Measurements from ENCODE around the gene CRHR1.
A peak's percentile ranks its signal among the peaks of the same experiment; 100 is the strongest.
"Not testable (repeated sequence)": the region's sequence is repeated elsewhere in the genome, so short reads cannot be mapped to it uniquely, and the experiment has no call there.

Gene CRHR1

DNA sequence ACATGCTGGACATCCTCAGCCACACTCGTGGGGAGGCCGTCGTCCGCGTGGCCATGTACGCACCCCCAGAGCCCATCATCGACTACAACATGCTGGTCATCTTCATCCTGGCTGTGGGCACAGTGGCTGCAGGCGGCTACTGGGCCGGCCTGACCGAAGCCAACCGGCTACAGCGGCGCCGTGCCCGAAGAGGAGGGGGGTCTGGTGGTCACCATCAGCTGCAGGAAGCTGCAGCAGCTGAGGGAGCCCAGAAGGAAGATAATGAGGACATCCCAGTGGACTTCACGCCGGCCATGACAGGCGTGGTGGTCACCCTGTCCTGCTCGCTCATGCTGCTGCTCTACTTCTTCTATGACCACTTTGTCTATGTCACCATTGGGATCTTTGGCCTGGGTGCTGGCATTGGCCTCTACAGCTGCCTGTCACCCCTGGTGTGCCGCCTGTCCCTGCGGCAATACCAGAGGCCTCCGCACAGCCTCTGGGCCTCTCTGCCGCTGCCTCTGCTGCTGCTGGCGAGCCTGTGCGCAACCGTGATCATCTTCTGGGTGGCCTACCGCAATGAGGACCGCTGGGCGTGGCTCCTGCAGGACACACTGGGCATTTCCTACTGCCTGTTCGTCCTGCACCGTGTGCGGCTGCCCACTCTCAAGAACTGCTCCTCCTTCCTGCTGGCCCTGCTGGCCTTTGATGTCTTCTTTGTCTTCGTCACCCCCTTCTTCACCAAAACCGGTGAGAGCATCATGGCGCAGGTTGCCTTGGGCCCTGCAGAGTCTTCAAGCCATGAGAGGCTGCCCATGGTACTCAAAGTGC, 61.5 kb downstream of the CRHR1 start:
- ATAC-seq: no peak
- DNase-seq: no peak

DNA sequence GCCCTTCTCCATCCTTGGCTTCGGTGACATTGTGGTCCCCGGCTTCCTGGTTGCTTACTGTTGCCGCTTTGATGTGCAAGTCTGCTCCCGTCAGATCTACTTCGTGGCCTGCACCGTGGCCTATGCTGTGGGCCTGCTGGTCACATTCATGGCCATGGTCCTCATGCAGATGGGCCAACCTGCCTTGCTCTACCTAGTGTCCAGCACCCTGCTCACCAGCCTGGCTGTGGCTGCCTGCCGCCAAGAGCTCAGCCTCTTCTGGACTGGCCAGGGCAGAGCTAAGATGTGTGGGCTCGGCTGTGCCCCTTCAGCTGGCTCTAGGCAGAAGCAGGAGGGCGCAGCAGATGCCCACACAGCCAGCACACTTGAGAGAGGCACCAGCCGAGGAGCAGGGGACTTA, 62.1 kb downstream of the CRHR1 start:
- DNase-seq: no peak

DNA sequence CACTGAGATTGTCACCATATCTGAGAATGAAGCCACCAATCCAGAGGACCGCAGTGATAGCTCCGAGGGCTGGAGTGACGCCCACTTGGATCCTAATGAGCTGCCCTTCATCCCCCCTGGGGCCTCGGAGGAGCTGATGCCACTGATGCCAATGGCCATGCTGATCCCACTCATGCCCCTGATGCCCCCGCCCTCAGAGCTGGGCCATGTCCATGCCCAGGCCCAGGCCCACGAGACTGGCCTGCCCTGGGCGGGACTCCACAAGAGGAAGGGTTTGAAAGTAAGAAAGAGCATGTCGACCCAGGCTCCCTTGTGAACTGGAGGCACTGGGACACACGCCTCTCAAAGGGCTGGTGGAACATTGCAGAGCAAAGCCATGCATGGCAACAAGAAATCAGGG, 62.5 kb downstream of the CRHR1 start:
- no peak for ATAC-seq

More for the DNA sequence above, 62.1 kb downstream of the CRHR1 start:
- no peak for ATAC-seq

DNA sequence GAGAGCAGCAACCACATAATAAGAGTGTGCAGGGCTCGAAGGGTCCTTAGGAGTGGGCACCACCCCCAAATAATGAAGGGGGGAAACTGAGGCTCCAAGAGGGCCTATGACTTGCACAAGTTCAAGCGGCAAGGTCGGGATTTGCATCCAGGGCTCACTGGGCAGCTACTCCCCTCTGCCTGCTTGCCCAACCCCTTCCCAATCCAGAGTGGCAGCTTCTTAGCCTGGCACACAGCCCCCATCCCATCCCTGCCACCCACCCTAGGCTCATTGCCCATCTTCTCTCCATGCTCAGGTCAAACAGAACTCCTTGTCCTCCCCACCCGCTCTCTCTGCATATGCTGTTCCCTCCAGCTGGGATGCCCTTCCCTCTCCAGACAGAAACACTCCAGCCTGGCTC, 63.0 kb downstream of the CRHR1 start:
- DNase-seq (no peak), ATAC-seq (no peak)

More for the DNA sequence above, 62.5 kb downstream of the CRHR1 start:
- DNase-seq: no peak

DNA sequence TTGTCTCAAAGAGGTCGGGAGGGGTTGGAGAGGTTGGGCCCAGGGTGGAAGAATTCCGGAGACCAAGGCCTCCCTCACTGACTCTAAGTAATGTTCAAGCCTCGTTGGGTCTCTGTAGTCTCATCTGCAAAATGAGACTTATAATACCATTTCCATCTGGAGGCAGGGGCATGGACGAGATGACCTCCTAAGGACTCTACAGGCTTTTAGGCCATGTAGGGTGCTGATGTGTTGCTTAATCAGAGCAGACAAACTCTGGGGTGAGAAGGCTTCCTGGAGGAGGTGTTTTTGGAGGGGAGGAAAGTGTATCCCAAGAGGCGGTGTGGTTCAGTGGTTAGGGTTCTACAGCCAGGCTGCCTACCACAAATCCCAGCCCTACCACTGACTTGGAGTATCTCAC, 63.6 kb downstream of the CRHR1 start:
- ATAC-seq (no peak), DNase-seq (no peak)

DNA sequence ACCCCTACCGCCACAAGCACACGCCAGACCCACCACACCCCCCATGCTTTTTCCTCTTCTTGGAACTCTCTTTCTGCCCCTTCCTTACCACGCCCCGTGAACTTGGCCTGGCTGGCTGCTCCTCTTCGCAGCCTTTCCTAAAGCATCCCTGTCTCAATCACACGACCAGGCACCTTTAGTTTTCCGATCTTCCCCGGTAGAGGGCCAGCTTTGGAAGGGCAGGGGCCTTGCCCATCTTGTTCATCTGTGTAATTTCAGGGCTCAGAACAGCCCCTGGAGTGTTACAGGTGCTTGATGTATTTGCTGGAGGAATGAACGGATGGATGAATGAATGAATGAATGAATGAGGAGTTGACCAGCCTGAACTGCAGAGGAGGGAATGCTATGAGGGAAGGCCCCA, 64.3 kb downstream of the CRHR1 start:
- DNase-seq (no peak), ATAC-seq (no peak)

DNA sequence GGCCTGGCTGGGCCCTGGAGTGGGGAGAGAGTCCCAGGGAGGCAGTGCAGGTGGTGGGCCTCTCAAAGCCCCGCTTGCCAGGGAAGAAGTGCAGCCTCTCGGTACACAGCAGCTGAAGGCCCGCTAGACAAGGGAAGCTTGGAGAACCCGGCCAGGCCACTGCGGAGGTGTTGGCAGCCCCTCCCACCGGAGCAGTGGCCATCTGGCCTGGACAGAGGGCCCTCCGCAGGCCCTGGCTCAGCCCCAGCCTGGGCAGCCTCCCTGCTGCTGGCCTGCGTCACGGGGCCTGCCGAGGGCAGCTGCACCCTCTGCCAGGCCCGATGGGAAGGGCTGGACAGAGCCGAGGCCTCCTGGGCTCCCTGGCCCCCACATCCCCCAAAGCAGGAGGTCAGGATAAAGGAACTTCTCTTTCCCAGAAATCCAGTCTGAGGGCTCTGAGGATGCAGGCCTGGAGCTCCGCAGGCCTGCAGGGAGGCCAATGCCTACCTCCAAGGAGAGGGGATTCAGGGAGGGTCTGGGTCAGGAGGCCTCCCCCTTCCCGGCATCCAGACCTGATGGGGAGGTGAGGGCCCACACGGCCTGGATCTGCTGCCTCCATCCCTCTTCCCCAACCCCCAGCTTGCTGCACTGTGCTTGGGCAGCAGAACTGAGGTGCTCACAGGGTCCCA, 64.9 kb downstream of the CRHR1 start:
- DNase-seq: no peak
- ATAC-seq: no peak

DNA sequence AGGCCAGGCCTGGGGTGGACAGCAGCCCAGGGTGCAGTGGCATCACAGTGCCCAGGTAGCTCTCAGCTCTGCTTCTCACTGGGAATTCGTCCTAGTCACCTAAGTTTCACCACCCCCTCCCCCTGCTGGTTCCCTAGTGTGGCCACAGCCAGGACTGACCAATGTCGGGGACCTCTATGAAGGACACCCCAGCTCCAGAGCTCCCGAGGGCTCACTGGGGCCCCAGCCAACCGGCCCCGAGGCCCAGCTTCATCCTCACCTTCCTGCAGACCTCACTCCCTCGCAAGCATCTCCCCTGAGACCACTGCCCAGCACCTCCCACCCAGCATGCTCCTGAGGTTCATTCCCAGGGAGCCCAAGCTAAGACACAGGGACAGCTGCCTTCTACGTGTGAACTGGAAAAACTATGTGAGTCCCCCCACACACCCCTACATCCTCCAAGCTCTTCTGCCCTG, 65.4 kb downstream of the CRHR1 start:
- no peak for ATAC-seq
- DNase-seq: no peak

DNA sequence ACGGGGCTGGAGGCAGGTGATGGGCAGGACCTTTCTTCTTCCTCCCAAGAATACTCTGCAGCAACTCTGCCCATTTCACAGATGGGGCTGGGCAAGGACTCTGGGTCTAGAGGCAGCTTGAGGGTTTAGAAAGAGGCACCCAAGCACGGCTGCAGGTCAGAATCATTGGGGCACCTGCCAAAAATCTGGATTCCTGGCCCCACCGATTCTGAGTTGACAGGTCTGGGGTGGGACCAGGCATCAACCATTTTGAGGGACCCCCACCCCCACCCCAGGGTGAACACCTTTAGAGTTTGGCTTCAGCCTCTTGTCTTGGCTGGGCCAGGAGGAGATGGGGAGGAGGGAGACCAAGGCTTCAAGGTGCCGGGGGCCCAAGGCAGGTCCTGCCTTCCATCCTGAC, 65.9 kb downstream of the CRHR1 start:
- ATAC-seq (no peak), DNase-seq (no peak)

DNA sequence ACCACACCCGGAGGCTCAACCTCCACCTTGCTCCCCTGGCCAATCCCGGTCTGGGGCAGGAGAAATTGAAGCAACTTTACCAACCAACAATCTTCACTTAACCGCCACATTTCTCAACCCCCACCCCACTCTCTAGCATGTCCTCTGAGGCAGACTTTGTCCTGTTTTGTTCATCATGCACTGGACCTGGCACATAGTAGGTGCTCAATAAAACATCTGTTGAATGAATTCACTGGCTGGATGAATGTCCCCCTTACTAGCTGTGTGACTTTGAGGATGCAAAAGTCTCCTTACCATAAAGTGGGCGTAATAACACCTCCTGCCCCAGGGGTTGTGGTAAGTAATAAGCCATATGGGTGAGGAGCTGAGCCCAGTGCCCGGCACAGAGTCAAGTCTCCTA, 66.3 kb downstream of the CRHR1 start:
- no peak for ATAC-seq
- no peak for DNase-seq

DNA sequence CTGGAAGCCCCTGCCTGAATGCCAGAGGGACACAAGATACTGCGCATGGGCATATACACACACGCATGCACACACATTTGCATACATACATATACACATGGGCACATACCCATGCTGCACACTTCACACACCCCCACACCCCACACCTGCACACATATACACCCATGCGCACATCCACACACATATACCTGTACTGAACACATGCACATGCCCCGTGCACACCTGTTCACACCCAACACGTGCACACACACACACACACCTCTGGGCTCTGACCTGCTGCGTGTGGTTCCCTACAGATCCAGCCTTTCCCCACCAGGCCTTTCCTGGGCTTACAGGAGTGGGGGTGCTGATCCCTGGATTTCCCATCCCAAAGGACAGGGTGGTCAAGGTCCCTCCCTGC, 66.9 kb downstream of the CRHR1 start:
- peak; percentile 19 for ATAC-seq
- DNase-seq: no peak

DNA sequence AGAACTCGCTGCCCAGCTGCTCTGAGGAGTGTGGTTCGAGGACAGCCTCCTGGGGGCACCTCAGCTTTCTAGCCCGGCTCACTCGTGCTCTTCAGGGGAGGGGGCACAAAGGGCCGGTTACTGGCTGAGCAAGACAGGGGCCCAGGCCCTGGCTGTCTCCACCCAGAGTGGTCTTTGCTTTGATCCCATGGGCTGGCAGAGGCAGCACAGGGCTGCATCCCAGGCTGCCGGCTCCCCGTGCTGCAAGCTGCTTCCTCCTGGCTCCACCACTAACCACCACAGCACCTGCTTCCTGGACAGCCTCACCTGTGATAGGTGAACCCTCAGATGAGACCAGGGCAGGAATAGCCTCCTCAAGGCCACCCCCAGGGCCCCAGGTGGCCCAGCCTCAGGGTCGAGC, 67.3 kb downstream of the CRHR1 start:
- ATAC-seq (no peak), DNase-seq (no peak)

DNA sequence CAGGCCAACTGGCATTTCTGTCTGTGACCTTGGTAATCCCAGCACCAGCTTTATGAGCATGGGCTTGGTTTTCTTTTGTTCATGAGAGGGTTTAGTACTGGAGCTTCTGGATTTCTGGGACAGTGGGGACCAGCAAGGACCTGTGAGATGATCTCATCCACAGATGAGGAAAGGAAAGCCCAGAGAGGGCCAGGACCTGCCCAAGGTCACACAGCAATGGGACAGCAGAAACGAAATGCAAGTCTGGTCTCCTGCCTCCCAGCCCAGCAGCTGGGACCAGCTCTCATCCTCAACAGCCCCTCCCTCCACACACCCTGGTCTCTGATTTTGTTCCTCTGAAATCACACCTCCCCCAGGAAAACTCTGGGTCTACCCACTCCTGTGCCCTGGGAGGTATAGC, 67.8 kb downstream of the CRHR1 start:
- ATAC-seq: no peak

DNA sequence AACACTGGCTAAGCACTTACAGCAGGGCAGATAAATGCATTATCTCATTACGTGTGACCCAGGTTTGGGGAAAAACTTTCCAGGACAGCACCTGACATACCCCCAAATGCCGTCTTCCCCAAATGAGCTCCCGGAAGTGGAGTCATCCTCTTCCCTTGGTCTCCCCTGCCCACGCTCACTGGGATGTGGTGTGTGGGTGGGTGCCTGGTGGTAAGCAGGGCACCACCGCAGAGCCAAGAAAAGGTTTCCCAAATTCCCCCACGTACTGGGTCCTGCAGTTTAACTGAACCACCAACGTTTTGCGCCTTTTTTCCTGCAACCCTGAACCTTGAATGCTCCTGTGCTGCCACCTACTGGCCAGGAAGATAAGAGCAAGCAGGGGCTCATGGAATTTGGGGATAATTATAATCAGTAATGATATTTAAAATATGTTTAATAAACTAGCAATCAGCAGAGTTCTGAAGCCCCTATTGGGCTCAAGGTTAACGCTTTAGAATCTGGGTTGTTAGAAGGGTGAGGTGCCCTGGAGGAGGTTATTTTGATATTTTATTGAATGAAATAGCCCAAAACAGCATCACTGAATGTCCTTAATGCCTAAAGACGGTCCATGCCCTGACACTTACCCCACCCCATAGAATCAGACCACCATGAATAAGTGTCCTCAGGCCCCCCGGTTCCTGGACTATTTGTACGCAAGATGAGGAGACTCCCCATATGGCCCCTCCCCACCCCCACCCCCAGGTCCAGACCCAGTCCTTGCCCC, 68.6 kb downstream of the CRHR1 start:
- DNase-seq: peak; percentile 74

More for the DNA sequence above, 67.8 kb downstream of the CRHR1 start:
- no peak for DNase-seq

DNA sequence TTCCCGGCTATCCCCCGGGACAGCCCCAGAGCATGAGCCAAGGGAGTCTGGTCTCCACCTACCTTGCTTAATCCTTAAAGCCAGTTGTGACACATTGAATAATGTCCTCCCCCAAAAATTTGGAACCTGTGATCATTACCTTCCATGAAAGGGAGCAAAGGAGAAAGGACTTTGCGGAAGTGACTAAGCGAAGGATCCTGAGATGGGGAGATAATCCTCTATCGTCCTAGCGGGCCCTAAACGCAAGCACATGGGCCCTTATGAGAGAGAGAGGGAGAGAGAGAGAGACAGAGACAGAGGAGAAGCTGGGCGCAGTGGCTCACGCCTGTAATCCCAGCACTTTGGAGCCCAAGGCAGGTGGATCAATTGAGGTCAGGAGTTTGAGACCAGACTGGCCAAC, 70.1 kb downstream of the CRHR1 start:
- DNase-seq: no peak
- no peak for ATAC-seq

More for the DNA sequence above, 68.6 kb downstream of the CRHR1 start:
- ATAC-seq: peak; percentile 39

DNA sequence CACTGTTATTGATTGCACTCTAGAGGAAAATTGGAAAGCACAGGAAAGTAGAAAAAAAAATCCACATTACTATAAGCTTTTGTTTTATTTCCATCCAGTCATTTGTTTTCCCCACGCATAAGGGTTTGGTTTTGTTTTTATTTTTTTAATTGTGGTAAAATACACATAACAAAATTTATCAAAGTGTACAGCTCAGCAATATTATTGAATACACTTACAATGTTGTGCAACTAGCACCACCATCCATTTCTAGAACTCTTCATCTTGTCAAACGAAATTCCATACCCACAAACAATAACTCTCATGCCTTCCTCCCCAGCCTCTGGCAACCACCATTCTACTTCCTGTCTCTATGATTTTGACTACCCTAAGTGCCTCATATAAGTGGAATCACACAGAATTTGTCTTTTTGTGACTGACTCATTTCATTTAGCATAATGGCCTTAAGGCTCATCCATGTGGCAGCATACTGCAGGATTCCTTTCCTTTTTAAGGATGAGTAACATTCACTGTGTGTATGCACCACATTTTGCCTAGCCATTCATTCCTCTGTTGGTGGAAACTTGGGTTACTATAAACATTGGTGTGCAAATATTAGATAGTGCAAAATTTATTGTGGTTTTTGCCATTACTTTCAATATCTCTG, 71.7 kb downstream of the CRHR1 start:
- ATAC-seq (no peak), DNase-seq (no peak)

DNA sequence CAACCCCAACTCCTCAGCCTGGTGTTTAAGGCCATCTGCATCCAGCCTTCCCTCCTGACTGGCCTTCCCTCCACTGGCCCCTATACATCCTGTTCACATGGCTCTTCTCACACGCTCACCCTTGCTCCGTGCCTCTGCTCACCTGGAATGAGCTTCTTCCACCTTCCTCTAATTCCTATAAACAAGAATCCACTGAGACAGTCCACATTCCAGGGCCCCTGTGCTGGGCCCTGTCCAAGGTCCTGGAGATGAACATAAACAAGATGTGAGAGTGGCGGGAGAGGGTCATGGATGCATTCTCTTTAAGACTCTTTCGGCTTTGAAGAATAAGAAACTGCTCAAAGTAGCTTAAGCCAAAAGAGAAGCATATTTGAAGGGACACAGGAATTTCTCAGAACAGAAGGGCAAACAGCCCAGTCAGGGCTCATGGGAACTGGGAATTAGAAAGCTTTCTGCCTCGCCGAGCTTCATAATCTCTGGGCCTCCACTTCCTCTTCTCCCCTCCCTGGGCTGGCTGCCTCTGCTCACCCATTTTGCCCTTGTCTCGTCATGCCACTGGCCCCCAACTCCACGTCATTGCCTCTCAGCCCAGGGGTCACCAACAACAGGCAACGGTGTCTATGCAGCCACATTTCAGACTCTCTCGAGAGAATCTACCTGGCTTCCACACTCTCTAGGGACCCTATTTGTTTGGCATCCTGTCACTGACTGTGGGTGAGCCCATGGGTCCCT, 74.0 kb downstream of the CRHR1 start:
- no peak for DNase-seq
- no peak for ATAC-seq

DNA sequence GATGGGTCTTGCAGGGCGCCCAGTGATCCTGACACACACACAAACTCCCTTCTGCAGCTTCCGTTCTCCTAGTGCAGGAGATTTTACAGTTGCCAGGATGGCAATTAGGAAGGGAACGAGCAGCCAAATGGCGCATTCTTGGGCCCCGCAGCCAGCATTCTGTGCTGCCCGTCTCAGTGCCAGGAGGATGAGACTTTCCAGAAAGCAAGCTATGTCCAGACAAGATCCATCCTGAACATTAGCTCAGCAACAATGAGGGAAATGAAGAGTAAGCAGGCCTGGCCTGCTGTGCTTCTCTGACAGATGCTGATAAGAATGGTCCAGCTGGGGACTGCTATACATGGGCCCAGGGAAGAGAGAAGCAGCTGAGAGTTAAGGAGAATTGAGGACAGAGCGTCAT, 77.0 kb downstream of the CRHR1 start:
- ATAC-seq: no peak

DNA sequence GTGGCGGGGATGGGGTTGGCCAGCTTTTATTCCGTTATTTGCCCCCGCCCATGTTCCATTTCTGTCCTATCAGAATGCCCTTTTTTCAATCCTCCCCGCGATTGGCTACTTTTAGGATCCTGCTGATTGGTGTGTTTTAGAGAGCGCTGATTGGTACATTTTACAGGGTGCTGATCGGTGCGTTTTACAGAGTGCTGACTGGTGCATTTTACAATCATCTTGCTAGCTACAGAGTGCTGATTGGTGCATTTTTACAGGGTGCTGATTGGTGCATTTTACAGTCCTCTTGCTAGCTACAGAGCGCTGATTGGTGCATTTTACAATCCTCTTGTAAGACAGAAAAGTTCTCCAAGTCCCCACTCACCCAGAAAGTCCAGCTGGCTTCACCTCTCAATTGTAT, 78.0 kb downstream of the CRHR1 start:
- not testable (repeated sequence) for ATAC-seq, DNase-seq

More for the DNA sequence above, 77.0 kb downstream of the CRHR1 start:
- no peak for DNase-seq

DNA sequence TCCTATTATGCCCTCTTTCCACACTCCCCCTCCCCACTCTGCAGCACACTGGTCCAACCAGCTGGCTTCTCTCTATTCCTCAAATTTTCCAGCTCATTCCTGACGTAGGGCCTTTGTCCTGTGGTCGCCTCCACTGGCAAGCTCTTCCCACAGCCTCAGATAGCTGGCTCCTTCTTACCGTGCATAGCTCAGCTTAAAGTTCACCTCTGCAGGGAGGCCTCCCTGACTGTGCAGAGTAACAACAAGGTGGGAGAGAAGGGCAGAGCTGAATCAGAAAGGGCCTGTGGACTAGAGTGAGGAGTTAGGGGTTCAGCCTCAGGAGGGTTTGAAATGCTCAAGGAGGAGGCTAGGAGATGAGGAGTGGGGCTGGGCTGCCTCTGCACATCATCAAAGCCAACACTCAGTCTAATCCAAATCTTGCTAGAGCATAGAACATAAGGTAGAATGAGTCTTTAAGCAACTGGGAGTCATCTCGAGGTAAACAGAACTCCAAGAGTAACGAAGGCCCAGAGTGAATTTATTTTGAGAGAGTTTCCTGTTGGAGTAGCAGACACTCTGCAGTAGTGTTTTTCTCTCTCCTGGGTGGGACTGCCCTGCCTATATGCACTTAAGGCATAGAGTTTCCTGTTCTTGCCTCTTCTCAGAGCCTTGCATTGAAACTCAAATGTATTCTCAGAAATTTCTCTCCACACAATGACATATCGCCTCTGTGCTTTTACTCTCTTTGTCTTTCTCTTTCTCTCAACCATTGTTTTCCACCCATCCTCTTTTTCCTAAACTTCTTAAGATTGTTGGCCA, 79.9 kb downstream of the CRHR1 start:
- DNase-seq: no peak

DNA sequence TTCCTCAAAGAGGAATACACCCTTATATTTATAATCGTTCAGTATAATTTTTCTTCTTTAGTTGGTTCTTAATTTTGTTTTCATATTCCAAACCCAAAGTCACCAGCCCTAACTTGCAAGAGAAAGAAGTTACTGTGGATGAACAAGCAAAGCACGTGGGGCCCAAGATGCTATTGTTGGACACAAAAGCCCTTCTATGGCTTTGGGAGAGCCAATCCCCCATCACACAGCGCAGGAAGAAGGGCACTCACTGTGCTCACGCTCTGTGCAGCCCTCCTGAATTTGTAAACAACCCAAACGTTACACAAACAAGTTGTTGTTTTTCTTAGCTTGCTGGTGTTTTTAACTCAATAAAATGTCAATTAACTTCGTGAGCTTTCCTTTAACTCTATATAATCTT, 83.1 kb downstream of the CRHR1 start:
- DNase-seq (no peak), ATAC-seq (no peak)

More for the DNA sequence above, 79.9 kb downstream of the CRHR1 start:
- ATAC-seq: no peak
